Colon (tissue), 2 donors: ENCODE results near the gene ZC3H8.
"Not testable (repeated sequence)": the region's sequence is repeated elsewhere in the genome, so short reads cannot be mapped to it uniquely, and the experiment has no call there.

Experiments
- FAIRE-seq: peaks from 2 replicates; lab custom pipeline; 2012; peaks lifted over from hg19 to GRCh38; lab: Jason Lieb, UNC
- donor health status: control.
- donor health status: control.

The ZC3H8 gene

DNA sequence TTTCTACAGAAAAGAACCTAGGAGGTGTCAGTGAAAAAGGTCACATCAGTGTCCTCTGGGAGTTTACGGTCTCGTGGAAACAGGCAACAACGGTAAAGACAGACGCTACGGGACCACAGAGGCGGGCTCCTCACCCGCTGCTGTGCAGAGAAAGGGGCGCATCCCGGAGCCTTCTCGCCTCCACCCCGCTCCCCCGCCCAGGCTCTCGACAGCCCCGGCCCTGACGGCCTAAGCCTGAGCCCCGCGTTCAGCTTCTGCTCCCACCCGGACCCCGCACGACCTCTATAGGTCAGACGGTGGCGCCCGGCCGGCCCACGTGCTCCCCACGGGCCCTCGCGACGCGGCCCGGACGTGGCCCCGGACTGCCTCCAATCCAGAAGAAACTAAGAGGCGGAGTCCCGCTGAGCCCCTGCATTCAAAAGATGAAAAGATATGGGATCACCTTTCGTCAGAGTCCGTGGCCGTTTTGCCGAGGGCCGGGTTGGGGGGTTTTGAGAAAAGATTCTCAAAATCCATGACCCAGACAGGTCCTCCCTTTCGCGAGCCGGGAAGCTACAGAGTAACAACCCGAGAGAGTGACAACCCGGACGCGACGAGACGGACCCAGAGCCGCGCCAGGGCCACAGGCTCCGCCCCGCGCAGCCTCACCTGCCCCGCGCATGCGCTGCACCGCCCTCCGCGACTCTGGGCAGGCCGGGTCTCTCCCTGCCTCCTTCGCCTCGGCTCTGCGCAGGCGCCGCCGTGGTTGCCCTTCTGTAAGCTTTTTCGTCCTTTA is at the start of gene ZC3H8:
TSS of gene ZC3H8 (minus strand) at position 577 of the 775 bp plus-strand sequence. CDS start at position 516, 61 bp downstream.
- no peak for FAIRE-seq

DNA sequence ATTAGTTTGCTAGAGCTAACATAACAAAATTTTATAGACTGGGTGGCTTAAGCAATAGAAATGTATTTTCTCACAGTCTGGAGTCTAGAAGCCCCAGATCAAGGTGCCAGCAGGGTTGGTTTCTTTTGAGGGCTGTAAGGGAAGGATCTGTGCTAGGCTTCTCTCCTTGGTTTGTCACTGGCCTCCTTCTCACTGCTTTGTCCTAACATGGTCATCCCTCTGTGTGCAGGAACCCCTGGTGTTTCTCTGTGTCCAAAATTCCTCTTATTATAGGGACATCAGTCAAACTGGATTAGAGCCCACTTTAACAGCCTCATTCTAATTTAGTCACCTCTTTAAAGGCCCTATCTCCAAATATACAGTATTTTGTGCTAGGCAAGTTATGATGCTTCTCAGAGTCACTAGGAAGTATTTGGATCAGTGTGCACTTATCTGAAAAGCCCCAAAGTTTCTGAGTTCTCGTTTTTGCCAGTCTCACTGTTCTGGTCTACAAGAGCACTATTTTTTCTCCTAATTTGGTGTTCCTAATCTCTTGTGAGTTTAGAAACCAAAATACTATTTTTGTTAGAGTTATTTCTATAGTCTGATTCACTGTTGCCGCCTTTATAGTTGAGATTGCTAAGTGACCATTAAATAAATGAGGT is 49.6 kb upstream of the ZC3H8 start:
- FAIRE-seq: no peak

DNA sequence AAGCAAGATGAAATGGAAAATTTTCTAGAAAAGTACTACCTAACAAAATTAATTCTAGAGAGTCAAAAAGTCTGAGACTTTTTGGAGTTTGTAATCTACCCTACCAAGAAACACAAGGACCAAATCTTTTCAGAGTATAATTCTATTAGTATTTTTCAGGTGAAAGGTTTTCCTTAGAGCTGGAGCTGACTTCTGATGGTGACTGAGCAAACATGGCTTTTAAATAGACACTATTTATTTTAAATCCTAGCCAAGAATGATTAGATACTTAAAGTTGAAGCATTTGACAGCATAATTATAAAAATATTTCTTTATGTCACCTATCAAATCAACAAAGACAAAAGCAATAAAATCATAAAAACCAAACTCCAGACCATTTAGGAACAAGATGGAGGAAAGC is 47.1 kb upstream of the ZC3H8 start:
- no peak for FAIRE-seq

DNA sequence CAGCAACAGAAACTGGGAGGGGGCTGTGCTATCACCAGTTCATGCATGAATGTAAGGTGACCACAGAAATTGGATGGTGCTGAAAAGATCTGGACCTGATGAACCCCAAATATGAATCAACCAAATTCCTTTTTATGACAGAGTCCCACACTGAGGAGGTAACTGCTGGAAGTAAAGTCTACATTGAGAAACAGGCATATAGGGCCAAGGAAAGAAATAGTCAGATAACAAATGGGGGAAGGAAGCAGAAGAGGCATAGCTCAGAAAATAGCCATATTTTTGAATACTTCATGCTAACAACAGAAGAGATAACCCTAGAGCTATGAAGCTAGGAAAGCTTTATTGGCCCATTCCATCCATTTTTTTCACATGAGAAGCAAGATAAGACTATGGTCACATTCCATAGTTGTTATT is 46.3 kb upstream of the ZC3H8 start:
- FAIRE-seq: no peak

DNA sequence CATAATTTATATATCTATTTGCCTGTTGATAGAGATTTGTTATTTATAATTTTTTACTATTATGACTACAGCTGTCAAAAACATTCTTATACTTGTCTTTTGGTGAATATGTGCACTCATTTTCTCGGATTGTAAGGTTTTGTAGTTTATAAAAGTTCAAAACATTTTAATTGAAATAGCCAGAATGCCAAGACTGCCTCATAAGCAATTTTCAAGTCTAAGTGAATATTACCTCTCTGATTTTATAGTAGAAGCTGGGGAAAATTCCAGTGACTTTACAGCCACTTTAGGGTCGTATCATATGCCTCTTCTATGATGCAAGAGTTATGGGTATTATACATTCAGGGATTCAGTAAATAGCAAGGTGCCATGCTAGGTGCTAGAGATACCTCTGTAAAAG is 41.6 kb upstream of the ZC3H8 start:
- FAIRE-seq: no peak

GRCh38 chr2:112295407-112296078 is 40.7 kb upstream of the ZC3H8 start:
- no peak for FAIRE-seq

DNA sequence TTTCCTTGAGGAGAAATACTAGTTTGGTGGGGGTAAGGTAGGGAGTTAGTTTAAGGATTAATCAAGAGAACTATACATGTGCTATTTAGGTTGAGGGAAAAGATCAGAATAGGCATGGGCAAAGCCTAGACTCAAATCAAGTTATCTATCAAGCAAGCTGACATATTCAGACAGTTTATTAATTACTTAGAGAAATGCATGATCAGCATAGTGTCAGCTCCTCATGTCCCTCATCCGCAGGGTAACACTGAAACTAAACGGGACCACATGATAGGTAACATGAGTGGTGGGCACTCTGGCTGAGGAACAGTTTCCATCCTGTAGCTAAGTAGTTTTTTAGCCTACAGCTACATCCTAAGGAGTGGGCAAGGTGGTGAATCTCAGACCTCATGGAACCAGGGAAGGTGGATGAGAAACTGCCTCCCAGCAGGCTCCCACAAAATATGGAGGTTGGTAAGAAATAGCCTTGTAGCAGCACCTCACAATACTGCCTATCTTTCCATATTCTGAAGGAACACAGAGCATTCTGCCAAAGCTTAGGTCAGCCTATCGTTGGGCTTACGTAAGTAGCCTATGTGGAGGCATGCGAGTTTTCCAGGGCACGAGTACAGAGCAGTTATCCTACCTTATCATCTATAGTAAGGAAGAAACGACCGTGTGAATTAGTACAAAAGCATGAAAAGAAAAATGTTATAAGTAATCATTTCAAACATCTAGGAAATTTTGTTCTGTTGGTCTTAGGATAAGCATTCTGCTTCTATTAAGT is 39.0 kb upstream of the ZC3H8 start:
- FAIRE-seq: no peak

- no peak for FAIRE-seq
Observed at GRCh38 chr2:112290648-112291047, 35.8 kb upstream of the ZC3H8 start.

DNA sequence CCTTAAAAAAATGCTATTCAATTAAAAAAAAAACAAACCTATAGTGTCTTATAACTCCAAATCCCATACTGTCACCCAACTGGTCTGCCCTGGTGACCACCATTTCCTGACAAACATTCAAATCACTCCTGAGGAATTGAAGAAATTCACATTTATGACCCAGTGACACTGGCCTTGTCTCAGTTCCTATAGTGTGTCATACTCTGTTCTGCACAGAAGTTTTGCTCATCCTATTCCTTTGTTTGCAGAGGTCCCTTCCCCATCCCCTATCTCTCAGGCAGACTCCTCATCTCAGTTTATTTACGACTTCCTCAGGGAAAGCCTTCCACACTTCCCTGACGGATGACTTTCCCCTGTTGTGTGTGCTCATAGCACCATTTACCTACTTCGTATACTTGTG is 35.2 kb upstream of the ZC3H8 start:
- no peak for FAIRE-seq

GRCh38 chr2:112283535-112283934 is 28.7 kb upstream of the ZC3H8 start:
- FAIRE-seq: peak; percentile 55

- not testable (repeated sequence) for FAIRE-seq
Observed at GRCh38 chr2:112282066-112282465, 27.2 kb upstream of the ZC3H8 start.

DNA sequence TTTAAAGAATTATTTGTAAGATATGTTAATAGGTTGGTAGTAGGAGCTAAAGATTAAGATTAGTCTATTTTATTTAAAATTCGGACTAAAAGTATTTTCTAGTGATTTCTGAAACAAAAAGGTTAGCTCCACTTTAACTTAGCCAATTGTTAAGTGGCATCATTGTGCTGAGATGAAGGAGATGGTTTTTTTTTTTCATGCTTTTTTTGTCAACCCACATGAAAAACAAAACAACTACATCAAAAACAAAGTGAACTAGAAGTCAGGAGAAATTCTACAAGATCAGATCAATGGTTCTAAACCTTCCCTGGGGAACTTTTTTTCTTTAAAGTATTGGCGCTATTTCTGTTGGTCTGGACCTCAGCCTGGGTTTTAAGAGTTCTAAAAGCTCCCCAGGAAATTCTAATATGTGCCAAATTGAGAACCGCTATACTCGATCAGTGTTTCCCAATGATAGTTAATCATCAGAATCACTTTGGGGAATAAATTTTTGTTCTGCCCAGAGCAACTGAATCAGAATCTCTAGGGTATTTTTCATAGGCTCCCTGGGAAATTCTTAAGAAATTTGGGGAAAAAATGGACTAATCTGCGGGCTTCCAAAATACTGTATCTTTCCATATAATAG is 22.9 kb upstream of the ZC3H8 start:
- no peak for FAIRE-seq

DNA sequence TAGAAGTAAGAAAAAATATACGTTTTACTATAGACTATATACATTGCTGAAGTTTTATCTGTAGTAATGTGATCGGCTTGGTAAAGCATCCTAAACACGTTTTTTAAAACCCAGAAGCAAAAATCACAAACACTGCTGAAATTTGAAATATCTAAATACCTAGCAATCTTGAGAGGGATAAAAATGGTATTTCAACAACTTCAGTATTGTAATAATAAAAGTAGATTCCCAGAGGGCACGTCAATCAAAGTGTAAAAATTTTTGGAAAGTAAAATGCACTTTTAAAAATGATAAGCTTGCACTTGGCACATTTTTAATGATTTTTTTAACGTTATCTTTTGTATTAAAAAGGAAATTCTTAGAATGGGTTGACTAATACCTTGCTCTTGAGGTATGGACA is 22.1 kb upstream of the ZC3H8 start:
- no peak for FAIRE-seq

DNA sequence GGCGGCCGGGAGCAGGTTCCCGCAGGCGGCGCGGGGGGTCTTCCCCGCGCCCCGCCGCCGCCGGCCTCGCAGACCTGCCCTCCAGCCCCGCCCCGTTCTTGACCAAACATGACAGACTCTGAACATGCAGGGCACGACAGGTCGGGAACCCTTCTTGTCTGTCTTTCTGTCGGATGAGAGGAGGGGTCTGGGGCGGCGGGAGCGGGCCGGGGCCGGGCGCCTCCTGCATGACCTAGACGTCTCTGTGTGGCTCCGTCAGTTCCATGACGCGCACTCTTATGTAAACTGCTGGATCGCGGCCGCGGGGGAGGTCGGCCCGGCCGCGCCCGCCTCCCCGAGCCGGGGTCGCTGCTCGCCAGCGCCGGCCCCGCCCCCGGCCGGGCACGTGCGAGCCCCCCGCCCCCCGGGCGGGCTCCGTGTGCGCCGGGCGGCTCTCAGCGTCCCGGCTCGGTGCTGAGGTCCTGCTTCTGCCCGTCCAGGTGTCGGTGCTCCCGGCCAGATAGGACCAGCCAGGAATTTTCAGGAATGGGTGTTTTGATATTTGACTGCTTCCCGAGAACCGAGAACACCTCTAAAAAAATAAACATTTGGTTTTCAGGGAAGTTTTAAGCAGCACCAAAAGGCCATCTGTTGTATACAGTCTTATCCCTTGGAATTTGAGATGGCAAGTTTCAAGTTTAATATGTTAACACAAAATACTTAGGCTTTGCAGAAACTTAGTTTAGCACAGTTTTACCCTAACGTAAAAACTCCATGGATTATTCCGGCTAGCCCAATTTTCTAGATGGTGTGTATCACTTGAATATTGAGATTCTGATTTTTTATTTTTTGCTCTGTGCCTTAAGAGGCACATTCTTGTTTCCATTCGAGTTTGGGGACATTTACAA is 21.3 kb upstream of the ZC3H8 start:
- FAIRE-seq: no peak

DNA sequence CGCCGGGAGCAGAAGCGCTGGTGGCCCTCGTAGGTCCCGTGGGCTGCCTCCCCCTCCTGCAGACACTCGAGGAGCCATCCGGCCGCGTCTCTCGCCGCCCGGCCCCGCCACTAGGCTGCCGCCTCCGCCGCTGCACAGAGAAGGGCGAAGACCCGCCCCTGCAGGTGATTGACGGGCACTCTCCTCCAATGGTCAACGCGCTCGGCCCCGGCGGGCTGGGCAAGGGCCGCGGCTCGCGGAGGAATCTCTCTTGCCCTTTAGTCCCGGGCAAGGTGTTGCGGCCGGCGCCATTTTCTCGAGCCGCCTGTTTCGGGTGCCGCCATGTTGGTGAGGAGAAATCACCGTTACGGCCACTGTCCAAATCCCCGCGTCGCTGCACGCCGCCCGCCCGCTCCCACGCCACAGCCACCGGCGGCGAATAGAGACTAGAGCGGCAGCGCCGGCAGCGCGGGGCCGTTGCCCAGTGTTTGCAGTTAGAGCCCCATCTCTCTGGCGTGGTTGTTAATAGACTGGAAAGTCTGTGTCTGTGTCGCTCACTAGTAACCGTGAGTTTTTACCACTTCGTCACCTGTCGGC is 20.6 kb upstream of the ZC3H8 start, which contains the start of gene ZC3H6:
TSS of gene ZC3H6 (plus strand) at position 287 of the 576 bp plus-strand sequence. CDS start 398 bp downstream, outside the sequence.
- FAIRE-seq: peak; percentile 18

- no peak for FAIRE-seq
Observed at GRCh38 chr2:112273349-112273748, 18.5 kb upstream of the ZC3H8 start.

DNA sequence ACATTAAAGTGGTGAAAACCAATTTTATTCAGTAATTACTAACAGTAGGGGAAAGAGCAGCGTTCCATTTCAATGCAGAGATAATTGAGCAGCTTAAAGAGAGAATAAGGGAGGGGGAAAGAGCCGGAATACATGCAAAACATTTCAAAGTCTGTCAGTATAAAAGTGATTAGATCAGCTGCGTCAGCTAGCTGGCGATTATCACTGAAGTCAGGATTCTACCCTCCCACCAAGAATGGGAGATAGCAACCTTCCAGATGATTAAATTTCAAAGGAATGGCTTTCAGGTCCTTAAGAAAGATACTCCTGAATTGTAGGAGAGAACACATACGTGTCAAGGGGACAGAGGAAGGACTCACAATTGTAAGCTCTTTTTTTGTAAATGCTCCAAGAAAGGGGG is 17.8 kb upstream of the ZC3H8 start:
- FAIRE-seq: no peak

GRCh38 chr2:112268547-112268946 is 13.7 kb upstream of the ZC3H8 start:
- no peak for FAIRE-seq

GRCh38 chr2:112262876-112263275 is 8.0 kb upstream of the ZC3H8 start:
- no peak for FAIRE-seq

DNA sequence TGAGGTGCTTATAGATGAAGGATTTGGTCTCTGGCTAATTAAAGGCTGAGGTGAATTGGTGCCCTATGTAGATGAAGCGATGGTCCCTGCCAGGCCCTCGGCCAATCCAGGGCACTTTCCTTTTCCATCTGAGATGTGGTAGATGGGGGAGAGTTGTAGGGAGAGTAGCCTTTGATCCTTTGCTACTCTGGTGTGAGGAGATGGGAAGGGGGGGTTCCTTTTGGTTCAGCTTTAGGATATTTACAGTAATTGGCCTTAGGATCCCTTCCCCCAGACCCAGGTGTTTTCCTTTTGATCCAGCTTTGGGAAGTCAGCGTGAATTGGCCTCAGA is 5.4 kb upstream of the ZC3H8 start:
- no peak for FAIRE-seq
